ENCODE measurements around the gene PGBD4. TPM values are rescaled to one million over a fixed set of nuclear protein-coding genes. Genes with fewer than 3 reads are reported as not detected.

Gene PGBD4
- total RNA-seq, 1 experiment from 2014 or later = 1.5 TPM

GRCh38 chr15:34078900-34079299 lies 23.0 kb upstream of the PGBD4 start:
- Mint-ChIP-seq H3K9me3 (ENCODE audit: unreplicated experiment) (no peaks in the 10 kb centered on the region), H3K4me3 (ENCODE audit: unreplicated experiment) (no peak overlapping the region), H3K27me3 (ENCODE audit: insufficient read depth, unreplicated experiment) (no peaks in the 10 kb centered on the region), H3K27ac (ENCODE audit: unreplicated experiment) (no peak overlapping the region), H3K4me1 (ENCODE audit: low read depth, unreplicated experiment) (peaks cover 16% of the 10 kb centered on the region), H3K36me3 (ENCODE audit: insufficient read depth, unreplicated experiment) (peaks cover 6% of the 10 kb centered on the region)
- H3K4me3 ChIP-seq (ENCODE audit: low read depth, low read length) = no peak overlapping the region
- peaks cover 9% of the 10 kb centered on the region for H3K4me1 ChIP-seq
- no peaks in the 10 kb centered on the region for H3K36me3 ChIP-seq (ENCODE audit: control insufficient read depth, insufficient read depth, low read length)
- no peak for TF ChIP-seq CTCF (IDR thresholded peaks at IDR 0.05; ENCODE audit: insufficient read depth in 1 of 2, low read depth in 1 of 2, low read length in 1 of 2, severe bottlenecking in 1 of 2, unreplicated experiment in 1 of 2)
- BruUV-seq (replicated peaks) = no TSS peak
- CTCF ChIA-PET = interaction anchor here (1.2 kb wide), 1 partner anchor 131 kb away, joined by 3 read pairs; the partner anchor contains the start of gene KATNBL1
- intact Hi-C loops (cut with micrococcal nuclease; ENCODE audit: unreplicated experiment) = no loop called here
- no peaks in the 10 kb centered on the region for H3K9me3 ChIP-seq
- no peaks in the 10 kb centered on the region for H3K27me3 ChIP-seq (replicated peaks; ENCODE audit: control insufficient read depth, insufficient read depth, low read length)
- POLR2A ChIA-PET = interaction anchor here (1.6 kb wide), 1 partner anchor 23 kb away, joined by 4 read pairs; the partner anchor contains the start of genes EMC7 and PGBD4
- no peak for DNase-seq

- no peak overlapping the region for H3K4me3 ChIP-seq (ENCODE audit: low read depth, low read length)
- no peak for TF ChIP-seq CTCF (IDR thresholded peaks at IDR 0.05; ENCODE audit: insufficient read depth in 1 of 2, low read depth in 1 of 2, low read length in 1 of 2, severe bottlenecking in 1 of 2, unreplicated experiment in 1 of 2)
- CTCF ChIA-PET = interaction anchor here (0.6 to 1.2 kb wide), 4 partner anchors 10 to 190 kb away, joined by 3 to 5 read pairs (median 4); partner anchors contain the start of gene KATNBL1
- Mint-ChIP-seq H3K4me1 (ENCODE audit: low read depth, unreplicated experiment) (peaks cover 16% of the 10 kb centered on the region), H3K27me3 (ENCODE audit: insufficient read depth, unreplicated experiment) (no peaks in the 10 kb centered on the region), H3K4me3 (ENCODE audit: unreplicated experiment) (peak overlapping the region; percentile 50), H3K27ac (ENCODE audit: unreplicated experiment) (peak overlapping the region; percentile 50), H3K9me3 (ENCODE audit: unreplicated experiment) (no peaks in the 10 kb centered on the region), H3K36me3 (ENCODE audit: insufficient read depth, unreplicated experiment) (peaks cover 6% of the 10 kb centered on the region)
- POLR2A ChIA-PET = interaction anchor here (0.5 to 1.6 kb wide), 2 partner anchors 22 to 239 kb away, joined by 4 read pairs; partner anchors contain the start of genes EMC7 and PGBD4
- DNase-seq = peak in 1 of 2 experiments; percentile 36
- no peaks in the 10 kb centered on the region for H3K27me3 ChIP-seq (replicated peaks; ENCODE audit: control insufficient read depth, insufficient read depth, low read length)
- no peaks in the 10 kb centered on the region for H3K9me3 ChIP-seq
- peaks cover 9% of the 10 kb centered on the region for H3K4me1 ChIP-seq
- no peaks in the 10 kb centered on the region for H3K36me3 ChIP-seq (ENCODE audit: control insufficient read depth, insufficient read depth, low read length)
- intact Hi-C loops (cut with micrococcal nuclease; ENCODE audit: unreplicated experiment) = no loop called here
- BruUV-seq (replicated peaks) = no TSS peak
Measured at GRCh38 chr15:34079904-34080303, 22.0 kb upstream of the PGBD4 start.

GRCh38 chr15:34084086-34084485 lies 17.8 kb upstream of the PGBD4 start:
- BruUV-seq (replicated peaks) = TSS peak; percentile 65
- H3K27me3 Mint-ChIP-seq (ENCODE audit: insufficient read depth, unreplicated experiment) = no peaks in the 10 kb centered on the region
- Histone ChIP-seq H3K4me1 (peaks cover 9% of the 10 kb centered on the region), H3K36me3 (ENCODE audit: control insufficient read depth, insufficient read depth, low read length) (no peaks in the 10 kb centered on the region), H3K9me3 (no peaks in the 10 kb centered on the region), H3K27me3 (replicated peaks; ENCODE audit: control insufficient read depth, insufficient read depth, low read length) (no peaks in the 10 kb centered on the region), H3K4me3 (ENCODE audit: low read depth, low read length) (no peak overlapping the region)
- H3K27ac Mint-ChIP-seq (ENCODE audit: unreplicated experiment) = no peak overlapping the region
- POLR2A ChIA-PET = no interaction called here
- TF ChIP-seq CTCF (IDR thresholded peaks at IDR 0.05; ENCODE audit: insufficient read depth in 1 of 2, low read depth in 1 of 2, low read length in 1 of 2, severe bottlenecking in 1 of 2, unreplicated experiment in 1 of 2) = no peak
- H3K9me3 Mint-ChIP-seq (ENCODE audit: unreplicated experiment) = no peaks in the 10 kb centered on the region
- intact Hi-C loops (cut with micrococcal nuclease; ENCODE audit: unreplicated experiment) = no loop called here
- no peak overlapping the region for H3K4me3 Mint-ChIP-seq (ENCODE audit: unreplicated experiment)
- no peaks in the 10 kb centered on the region for H3K4me1 Mint-ChIP-seq (ENCODE audit: low read depth, unreplicated experiment)
- H3K36me3 Mint-ChIP-seq (ENCODE audit: insufficient read depth, unreplicated experiment) = peaks cover 17% of the 10 kb centered on the region
- CTCF ChIA-PET = no interaction called here
- DNase-seq = no peak
